SIG-M5 (cell line): ENCODE measurements around the gene IL22RA1.

ENCODE experiments used
- DNase-seq: peaks from one replicate; lab custom pipeline; 2025; lab: John Stamatoyannopoulos, UW

IL22RA1 gene

DNA sequence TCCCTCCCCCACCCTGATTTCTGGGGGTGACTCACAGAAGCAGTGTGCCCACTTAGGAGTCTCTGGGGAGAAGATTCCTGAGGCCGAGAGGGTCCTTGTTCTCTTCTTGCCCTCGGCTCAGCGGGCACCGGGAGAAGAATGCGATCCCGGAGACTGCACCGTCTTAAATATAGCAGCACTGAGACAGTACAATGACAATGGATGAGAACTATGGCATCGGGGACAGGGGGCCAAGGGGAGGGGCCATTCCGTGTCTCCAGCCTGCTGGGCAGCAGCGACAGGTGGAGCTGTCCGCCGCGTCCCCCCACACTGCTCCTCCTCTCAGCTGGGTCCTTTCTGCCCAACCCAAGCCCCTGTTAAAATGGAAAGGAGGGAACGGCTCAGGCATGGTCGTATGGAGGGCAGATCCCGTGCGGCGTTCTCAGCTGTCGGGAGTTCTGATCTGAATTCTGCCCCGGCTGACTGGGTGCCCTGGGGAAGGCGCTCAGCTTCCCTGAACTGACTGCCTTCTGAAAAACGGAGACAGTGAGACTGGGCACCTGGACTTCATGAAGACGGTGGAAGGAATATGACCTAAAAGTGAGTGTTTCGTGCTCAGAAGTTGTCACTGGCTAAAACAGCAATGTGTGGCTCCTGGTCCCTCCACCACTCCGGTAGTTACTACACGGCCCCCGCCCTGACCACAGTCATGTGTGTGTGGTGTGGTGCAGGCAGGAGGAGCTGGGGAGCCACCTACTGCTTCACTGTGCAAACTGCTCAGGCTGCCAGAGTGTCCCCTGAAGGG is 30.8 kb downstream of the IL22RA1 start, which contains the start of gene MYOM3:
TSS of gene MYOM3 (minus strand) at position 140 of the 784 bp plus-strand sequence. CDS start 3,499 bp downstream, outside the sequence.
- no peak for DNase-seq

- no peak for DNase-seq
These were observed 31.5 kb downstream of the IL22RA1 start for GRCh38 chr1:24111262-24111995.

DNA sequence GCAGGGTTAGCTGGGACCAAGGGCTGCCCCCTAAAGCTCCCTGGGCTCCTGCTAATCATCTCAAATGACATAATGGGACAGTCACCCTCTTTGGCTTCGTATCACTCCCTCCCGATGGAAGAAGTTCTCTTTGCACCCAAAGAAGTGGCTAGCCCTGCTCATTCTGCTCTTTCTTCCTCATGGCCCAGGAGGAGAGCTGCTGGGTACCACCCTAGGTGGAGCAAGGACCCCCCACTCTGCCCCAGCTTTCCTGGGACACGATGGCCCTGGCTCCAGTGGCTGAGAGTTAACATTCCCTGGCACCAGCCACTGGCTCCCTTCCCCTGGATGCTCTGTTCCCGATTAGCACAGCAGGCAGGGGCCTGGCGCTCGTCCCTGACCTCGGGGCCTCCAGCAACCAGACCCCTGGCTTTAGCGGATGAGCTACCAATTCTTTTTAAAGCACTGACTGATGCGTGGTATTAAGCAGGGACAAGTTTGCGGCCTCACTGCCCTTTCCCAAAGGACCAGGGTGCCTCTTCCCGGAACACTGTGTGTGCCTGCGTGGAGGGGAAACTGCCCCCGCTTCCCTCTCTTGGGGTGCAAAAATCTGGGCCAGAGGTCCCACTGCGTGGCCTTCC is 32.2 kb downstream of the IL22RA1 start:
- DNase-seq, result no peak

GRCh38 chr1:24109686-24110475 is 33.1 kb downstream of the IL22RA1 start:
- no peak for DNase-seq

- no peak for DNase-seq
These were observed 33.8 kb downstream of the IL22RA1 start for GRCh38 chr1:24109166-24109483.

GRCh38 chr1:24108334-24109165 is 34.4 kb downstream of the IL22RA1 start:
- no peak for DNase-seq

GRCh38 chr1:24107462-24108138 is 35.3 kb downstream of the IL22RA1 start:
- DNase-seq, result no peak

- no peak for DNase-seq
These were observed 37.4 kb downstream of the IL22RA1 start for GRCh38 chr1:24105368-24106160.

DNA sequence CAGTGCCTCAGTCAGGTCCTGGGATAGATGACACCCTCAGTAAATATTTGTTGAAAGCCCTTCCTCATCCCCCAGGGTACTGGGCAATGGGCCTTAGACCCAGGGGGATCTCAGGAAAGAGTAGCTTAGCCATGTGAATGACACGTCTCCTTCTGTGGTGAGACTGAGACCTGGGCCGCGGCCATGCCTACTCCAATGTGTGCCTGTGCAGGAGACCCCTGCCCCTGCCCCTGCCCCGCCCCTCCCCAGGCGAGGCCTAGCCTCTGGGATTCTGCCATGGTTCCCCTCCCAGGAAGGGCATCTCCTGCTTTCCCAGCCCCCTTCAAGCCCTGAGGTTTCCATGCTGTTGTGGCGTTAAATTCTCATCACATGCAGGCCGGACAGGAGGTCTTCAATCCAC is 38.1 kb downstream of the IL22RA1 start:
- DNase-seq, result no peak

DNA sequence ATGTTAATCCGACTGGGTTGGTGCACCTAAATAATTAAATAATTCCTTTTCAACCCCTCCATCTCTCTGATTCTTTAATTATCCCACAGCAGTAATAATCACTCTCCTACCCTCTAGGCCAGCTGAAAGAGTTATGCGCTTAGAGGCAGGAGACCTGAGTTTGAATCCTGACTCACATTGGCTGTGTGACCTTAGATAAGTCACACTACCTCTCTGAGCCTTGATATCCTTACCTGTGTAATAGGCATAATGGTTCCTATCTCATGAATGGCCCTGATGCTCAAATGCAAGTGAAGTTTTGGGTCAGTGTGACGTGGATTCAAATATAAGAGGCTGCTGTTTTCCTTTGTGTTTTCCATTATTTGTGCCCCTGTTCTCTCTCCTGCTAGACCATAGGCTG is 39.1 kb downstream of the IL22RA1 start:
- no peak for DNase-seq

DNA sequence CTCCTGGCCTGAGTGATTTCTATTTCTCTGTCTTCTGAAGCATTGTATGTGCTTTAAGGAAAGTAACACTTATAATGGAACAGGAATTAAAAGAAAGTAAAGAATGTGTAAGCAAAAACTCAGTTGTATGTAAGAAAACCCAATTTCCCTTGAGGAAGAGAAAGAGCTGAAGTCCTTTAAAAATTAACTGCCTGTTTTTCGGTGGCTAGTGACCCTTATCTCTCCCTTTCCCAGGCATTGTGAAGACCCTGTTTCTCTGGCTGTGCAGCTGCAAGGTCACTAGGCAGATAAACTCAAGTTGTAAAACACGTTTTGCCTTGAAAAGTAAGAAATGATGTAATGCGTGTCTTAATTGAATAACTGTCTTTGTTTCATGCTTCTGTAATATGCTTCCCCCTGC is 39.5 kb downstream of the IL22RA1 start:
- DNase-seq, result no peak

- DNase-seq, result no peak
These were observed 40.0 kb downstream of the IL22RA1 start for GRCh38 chr1:24102961-24103360.

DNA sequence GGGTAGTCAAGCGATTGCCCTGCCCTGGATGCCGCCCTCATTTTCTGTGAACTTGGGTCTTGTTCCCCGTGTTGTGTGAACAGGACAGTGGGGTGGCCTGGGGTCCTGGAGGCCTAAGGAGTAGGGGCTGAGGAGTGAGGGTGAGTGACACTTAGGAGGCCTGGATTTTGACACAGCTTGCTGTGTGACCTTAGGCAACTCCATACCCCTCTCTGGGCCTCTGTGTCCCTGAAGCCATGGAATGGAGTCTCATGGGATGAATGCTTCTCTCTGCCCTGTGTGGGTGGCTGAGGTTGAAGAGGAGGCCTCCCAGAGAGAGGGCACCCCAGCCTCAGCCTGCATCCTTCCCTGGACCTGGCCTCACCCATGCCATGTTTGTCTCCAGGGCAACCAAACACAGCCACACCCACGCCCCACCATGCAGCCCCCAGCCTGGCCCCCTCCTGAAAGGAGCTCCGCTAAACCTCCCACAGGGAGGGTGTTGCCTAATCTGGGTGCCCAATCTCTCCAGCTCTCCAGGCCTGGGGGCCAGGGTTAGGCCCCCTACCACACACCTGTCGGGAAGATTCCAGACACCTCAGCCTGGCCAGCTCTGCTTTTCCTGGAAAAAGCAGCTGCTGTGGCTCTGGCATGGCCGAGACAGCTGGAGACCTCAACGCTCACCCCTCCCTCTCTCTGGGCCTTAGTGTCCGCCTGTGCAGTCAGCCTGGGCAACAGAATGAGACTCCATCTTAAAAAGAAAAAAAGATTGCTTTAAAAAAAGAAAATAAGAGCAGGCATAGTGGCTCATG is 40.9 kb downstream of the IL22RA1 start:
- DNase-seq, result no peak

- no peak for DNase-seq
These were observed 41.8 kb downstream of the IL22RA1 start for GRCh38 chr1:24100945-24101737.

GRCh38 chr1:24098943-24099638 is 43.8 kb downstream of the IL22RA1 start:
- DNase-seq, result no peak

DNA sequence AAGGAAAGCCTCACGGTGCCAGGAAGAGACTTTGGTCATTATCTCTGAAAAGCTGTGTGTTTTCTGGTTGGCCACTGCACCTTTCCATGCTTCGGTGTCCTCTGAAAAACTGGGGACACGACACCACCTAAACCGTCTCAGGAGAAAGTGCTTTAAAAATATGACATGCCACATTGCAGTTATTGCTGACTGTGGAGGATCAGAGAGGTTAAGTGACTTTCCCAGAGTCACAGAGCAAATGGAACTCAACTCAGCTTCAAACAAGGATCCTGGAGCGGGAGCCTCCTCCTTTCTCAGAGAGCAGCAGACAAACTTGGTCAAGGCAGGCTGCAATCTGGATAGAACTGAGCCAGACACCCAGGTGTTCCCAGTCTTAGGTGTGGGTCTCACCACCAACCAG is 44.8 kb downstream of the IL22RA1 start:
- no peak for DNase-seq

GRCh38 chr1:24097663-24098062 is 45.3 kb downstream of the IL22RA1 start:
- no peak for DNase-seq

GRCh38 chr1:24096739-24097103 is 46.2 kb downstream of the IL22RA1 start:
- no peak for DNase-seq
